Measurements from ENCODE around the gene TMEM203. TPM values are rescaled to one million over a fixed set of nuclear protein-coding genes. Genes with fewer than 3 reads are reported as not detected.

TMEM203 gene
- total and polyA plus RNA-seq, 2 of the 13 experiments (the other 11 are each of a cell fraction or from before 2014, with no cell fraction given): 23.4 to 36.7 TPM

DNA sequence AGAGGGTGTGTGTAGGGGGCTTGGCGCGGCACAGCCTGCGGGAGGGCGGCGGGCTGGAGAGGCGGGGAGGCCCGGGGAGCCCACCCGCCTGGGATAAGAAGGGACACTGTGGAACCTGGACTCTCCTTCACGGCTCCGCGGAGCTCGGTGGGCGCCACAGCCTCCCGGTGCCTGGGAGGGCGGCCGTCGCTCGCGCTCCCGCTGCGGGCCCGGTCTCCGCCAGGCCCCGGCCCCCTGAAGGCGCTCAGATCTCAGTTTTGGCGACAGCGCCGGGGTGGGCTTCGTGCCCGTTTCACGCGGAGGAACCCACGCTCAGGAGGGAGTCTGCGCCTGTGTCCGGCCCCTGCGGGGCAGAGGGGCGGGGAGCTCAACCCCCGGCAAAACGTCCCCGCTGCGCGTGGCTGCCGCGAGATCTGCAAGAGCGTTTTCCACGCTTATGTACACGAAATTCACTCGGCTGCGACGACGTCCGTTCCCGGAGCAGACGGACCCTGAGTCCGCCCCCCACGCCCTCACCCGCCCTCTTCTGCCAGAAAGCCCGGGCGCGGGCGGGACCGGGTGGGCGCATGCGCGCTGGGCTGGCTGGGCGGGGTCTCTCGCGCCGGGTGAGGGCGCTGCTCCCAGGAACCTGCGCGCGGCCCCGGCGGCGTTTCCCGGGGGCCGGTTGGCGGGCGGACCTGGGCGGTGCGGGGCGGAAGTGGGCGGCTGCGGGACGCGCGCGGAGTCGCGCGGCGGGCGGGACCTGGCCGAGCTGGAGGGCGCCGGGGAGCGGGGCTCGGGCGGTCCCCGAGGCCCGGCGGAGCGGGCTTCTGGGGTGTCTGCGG lies 49.4 kb upstream of the TMEM203 start, which contains the start of gene NELFB (continued):
- TF ChIP-seq, protein P1, sequence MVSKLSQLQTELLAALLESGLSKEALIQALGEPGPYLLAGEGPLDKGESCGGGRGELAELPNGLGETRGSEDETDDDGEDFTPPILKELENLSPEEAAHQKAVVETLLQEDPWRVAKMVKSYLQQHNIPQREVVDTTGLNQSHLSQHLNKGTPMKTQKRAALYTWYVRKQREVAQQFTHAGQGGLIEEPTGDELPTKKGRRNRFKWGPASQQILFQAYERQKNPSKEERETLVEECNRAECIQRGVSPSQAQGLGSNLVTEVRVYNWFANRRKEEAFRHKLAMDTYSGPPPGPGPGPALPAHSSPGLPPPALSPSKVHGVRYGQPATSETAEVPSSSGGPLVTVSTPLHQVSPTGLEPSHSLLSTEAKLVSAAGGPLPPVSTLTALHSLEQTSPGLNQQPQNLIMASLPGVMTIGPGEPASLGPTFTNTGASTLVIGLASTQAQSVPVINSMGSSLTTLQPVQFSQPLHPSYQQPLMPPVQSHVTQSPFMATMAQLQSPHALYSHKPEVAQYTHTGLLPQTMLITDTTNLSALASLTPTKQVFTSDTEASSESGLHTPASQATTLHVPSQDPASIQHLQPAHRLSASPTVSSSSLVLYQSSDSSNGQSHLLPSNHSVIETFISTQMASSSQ (IDR thresholded peaks at IDR 0.05; ENCODE audit: low read depth): no peak
- TF ChIP-seq, protein P1 (CRISPR knock-in tag; IDR thresholded peaks at IDR 0.05; ENCODE audit: borderline replicate concordance): no peak
- 0 out of 2 replicates have a peak, but pooled peaks have one; percentile 42 for TF ChIP-seq PITX1 (CRISPR knock-in tag; IDR thresholded peaks at IDR 0.05)
- TF ChIP-seq MEF2D (CRISPR knock-in tag; IDR thresholded peaks at IDR 0.05): no peak
- TF ChIP-seq, protein P2, sequence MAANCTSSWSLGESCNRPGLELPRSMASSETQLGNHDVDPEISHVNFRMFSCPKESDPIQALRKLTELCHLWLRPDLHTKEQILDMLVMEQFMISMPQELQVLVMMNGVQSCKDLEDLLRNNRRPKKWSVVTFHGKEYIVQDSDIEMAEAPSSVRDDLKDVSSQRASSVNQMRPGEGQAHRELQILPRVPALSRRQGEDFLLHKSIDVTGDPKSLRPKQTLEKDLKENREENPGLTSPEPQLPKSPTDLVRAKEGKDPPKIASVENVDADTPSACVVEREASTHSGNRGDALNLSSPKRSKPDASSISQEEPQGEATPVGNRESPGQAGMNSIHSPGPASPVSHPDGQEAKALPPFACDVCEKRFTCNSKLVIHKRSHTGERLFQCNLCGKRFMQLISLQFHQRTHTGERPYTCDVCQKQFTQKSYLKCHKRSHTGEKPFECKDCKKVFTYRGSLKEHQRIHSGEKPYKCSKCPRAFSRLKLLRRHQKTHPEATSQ (CRISPR knock-in tag; IDR thresholded peaks at IDR 0.05; ENCODE audit: borderline replicate concordance): no peak
- TF ChIP-seq, protein P3, sequence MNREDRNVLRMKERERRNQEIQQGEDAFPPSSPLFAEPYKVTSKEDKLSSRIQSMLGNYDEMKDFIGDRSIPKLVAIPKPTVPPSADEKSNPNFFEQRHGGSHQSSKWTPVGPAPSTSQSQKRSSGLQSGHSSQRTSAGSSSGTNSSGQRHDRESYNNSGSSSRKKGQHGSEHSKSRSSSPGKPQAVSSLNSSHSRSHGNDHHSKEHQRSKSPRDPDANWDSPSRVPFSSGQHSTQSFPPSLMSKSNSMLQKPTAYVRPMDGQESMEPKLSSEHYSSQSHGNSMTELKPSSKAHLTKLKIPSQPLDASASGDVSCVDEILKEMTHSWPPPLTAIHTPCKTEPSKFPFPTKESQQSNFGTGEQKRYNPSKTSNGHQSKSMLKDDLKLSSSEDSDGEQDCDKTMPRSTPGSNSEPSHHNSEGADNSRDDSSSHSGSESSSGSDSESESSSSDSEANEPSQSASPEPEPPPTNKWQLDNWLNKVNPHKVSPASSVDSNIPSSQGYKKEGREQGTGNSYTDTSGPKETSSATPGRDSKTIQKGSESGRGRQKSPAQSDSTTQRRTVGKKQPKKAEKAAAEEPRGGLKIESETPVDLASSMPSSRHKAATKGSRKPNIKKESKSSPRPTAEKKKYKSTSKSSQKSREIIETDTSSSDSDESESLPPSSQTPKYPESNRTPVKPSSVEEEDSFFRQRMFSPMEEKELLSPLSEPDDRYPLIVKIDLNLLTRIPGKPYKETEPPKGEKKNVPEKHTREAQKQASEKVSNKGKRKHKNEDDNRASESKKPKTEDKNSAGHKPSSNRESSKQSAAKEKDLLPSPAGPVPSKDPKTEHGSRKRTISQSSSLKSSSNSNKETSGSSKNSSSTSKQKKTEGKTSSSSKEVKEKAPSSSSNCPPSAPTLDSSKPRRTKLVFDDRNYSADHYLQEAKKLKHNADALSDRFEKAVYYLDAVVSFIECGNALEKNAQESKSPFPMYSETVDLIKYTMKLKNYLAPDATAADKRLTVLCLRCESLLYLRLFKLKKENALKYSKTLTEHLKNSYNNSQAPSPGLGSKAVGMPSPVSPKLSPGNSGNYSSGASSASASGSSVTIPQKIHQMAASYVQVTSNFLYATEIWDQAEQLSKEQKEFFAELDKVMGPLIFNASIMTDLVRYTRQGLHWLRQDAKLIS (CRISPR knock-in tag; IDR thresholded peaks at IDR 0.05): no peak
- TF ChIP-seq, protein P4, sequence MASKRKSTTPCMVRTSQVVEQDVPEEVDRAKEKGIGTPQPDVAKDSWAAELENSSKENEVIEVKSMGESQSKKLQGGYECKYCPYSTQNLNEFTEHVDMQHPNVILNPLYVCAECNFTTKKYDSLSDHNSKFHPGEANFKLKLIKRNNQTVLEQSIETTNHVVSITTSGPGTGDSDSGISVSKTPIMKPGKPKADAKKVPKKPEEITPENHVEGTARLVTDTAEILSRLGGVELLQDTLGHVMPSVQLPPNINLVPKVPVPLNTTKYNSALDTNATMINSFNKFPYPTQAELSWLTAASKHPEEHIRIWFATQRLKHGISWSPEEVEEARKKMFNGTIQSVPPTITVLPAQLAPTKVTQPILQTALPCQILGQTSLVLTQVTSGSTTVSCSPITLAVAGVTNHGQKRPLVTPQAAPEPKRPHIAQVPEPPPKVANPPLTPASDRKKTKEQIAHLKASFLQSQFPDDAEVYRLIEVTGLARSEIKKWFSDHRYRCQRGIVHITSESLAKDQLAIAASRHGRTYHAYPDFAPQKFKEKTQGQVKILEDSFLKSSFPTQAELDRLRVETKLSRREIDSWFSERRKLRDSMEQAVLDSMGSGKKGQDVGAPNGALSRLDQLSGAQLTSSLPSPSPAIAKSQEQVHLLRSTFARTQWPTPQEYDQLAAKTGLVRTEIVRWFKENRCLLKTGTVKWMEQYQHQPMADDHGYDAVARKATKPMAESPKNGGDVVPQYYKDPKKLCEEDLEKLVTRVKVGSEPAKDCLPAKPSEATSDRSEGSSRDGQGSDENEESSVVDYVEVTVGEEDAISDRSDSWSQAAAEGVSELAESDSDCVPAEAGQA (IDR thresholded peaks at IDR 0.05; ENCODE audit: low read depth): peak; percentile 86
- TF ChIP-seq, protein P4 (CRISPR knock-in tag; IDR thresholded peaks at IDR 0.05; ENCODE audit: borderline replicate concordance): no peak
- no peak for TF ChIP-seq ZNF382 (CRISPR knock-in tag; IDR thresholded peaks at IDR 0.05; ENCODE audit: borderline replicate concordance)
- no peak for TF ChIP-seq ZSCAN29 (CRISPR knock-in tag; conservative IDR thresholded peaks at IDR 0.05)
- TF ChIP-seq TGIF2 (CRISPR knock-in tag; IDR thresholded peaks at IDR 0.05): no peak
- 0 out of 2 replicates have a peak, but pooled peaks have one; percentile 38 for TF ChIP-seq PHF21A (CRISPR knock-in tag; IDR thresholded peaks at IDR 0.05)
- TF ChIP-seq MIXL1 (CRISPR knock-in tag; IDR thresholded peaks at IDR 0.05): no peak
